ENCODE data around the gene CTDP1. TPM values are rescaled to one million over a fixed set of nuclear protein-coding genes. Genes with fewer than 3 reads are reported as not detected.

Gene CTDP1
- total RNA-seq, 1 experiment from 2014 or later = 31.7 TPM

DNA sequence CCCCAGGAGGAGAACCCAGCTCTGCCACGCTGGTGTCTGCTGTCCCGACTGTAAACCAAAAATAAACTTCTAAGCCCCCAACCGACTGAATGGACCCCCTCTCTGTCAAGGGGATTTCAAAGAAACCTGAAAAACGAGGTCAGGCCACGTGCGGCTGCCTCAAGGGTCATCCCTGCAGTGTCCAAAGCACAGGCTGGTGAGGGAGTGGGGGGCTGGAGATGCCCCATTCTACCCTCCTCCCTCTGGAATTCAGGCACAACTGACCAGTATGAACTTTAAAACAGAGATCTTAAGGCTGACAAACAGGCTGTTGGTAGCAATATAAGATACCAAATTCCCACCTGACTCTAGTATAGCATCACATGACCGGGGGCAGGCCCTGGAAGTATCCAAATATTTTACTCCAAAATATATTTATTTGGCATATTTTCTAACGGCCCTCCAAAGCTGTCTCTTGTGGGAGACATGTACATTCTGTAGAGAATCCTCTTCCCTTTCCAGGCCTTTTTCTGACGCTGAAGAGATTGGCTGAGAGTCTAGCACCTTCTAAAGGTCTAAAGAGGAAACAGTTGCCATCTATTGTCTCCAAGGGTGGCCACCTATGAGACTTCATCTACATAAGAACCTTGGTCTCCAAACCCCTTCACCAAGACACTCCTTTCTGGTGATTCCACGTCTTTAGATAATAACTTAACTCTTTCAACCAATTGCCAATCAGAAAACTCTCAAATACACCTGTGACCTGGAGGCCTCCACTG, 40.4 kb upstream of the CTDP1 start:
- TF ChIP-seq CTCF (conservative IDR thresholded peaks at IDR 0.05; ENCODE audit: low read depth, low read length) (no peak), EZH2 (IDR thresholded peaks at IDR 0.05; ENCODE audit: low read length, unreplicated experiment) (no peak), EZH2phosphoT487 (IDR thresholded peaks at IDR 0.05; ENCODE audit: borderline replicate concordance, low read length) (no peak)
- H3K4me3 ChIP-seq (ENCODE audit: low read length) = no peak overlapping the region
- H2AFZ ChIP-seq (ENCODE audit: low read length) = no peak overlapping the region
- ATAC-seq = no peak
- no peak overlapping the region for H3K4me2 ChIP-seq (ENCODE audit: low read length)
- H3K9ac ChIP-seq (ENCODE audit: low read length) = no peak overlapping the region
- H3K27me3 ChIP-seq (ENCODE audit: low read length) = no peaks in the 10 kb centered on the region
- H3K9me3 ChIP-seq (ENCODE audit: low read length) = no peaks in the 10 kb centered on the region
- ChIA-PET CTCF (no interaction called here), POLR2A (ENCODE audit: unreplicated experiment) (no interaction called here)
- intact Hi-C loops (cut with micrococcal nuclease) = no loop called here
- H3K4me1 ChIP-seq (ENCODE audit: insufficient read depth, low read length) = no peaks in the 10 kb centered on the region
- no peaks in the 10 kb centered on the region for H3K9me2 ChIP-seq (replicated peaks; ENCODE audit: low read length)
- H3K79me2 ChIP-seq (ENCODE audit: low read length) = no peaks in the 10 kb centered on the region
- no peaks in the 10 kb centered on the region for H4K20me1 ChIP-seq (ENCODE audit: low read length)
- BruUV-seq (replicated peaks) = no TSS peak
- H3F3A ChIP-seq (ENCODE audit: low read length, unreplicated experiment) = no peaks in the 10 kb centered on the region
- no peak for DNase-seq
- H3K27ac ChIP-seq (ENCODE audit: low read length) = no peak overlapping the region
- H3K36me3 ChIP-seq (ENCODE audit: low read depth, low read length) = no peaks in the 10 kb centered on the region

DNA sequence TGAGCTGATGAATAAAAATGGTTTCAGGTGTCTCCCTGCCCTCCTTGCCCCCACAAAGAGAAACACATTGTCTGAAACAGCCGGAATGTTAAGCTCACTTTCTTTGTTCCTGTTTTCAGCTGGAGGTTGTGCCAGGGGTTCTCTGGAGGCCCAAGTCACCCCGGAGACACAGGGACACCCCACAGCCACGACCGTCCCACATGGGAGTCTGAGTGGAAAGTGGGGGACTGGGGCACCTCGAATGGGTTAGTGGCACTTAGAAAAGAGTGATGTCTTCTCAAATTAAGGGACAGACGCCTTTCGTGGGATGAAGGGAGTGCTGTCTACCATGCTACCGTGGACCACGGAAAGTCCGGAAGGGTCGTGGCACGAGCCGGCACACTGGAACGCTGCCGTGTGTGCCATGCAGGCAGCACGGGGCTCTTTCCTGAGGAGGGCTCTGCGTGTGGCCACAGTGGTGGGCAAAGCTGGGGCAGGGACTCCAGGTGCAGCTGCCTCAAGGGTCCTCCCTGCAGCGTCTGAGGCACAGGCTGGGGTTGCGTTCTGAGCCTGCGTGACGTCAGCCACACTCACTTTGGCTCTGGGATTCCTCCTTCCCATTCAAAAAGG, 39.4 kb upstream of the CTDP1 start:
- H4K20me1 ChIP-seq (ENCODE audit: low read length) = no peaks in the 10 kb centered on the region
- DNase-seq (no peak), ATAC-seq (no peak)
- no peaks in the 10 kb centered on the region for H3K9me2 ChIP-seq (replicated peaks; ENCODE audit: low read length)
- no peaks in the 10 kb centered on the region for H3K9me3 ChIP-seq (ENCODE audit: low read length)
- ChIA-PET POLR2A (ENCODE audit: unreplicated experiment) (no interaction called here), CTCF (no interaction called here)
- no peak overlapping the region for H2AFZ ChIP-seq (ENCODE audit: low read length)
- no peaks in the 10 kb centered on the region for H3K36me3 ChIP-seq (ENCODE audit: low read depth, low read length)
- H3K79me2 ChIP-seq (ENCODE audit: low read length) = no peaks in the 10 kb centered on the region
- H3K4me1 ChIP-seq (ENCODE audit: insufficient read depth, low read length) = no peaks in the 10 kb centered on the region
- intact Hi-C loops (cut with micrococcal nuclease) = loop anchor here (10.0 kb wide), 1 partner anchor 1875 kb away; no protein-coding TSS in a partner anchor
- H3F3A ChIP-seq (ENCODE audit: low read length, unreplicated experiment) = no peaks in the 10 kb centered on the region
- no TSS peak for BruUV-seq (replicated peaks)
- no peak overlapping the region for H3K27ac ChIP-seq (ENCODE audit: low read length)
- H3K27me3 ChIP-seq (ENCODE audit: low read length) = no peaks in the 10 kb centered on the region
- H3K4me3 ChIP-seq (ENCODE audit: low read length) = no peak overlapping the region
- H3K4me2 ChIP-seq (ENCODE audit: low read length) = no peak overlapping the region
- no peak overlapping the region for H3K9ac ChIP-seq (ENCODE audit: low read length)
- TF ChIP-seq CTCF (conservative IDR thresholded peaks at IDR 0.05; ENCODE audit: low read depth, low read length) = no peak
- TF ChIP-seq EZH2 (IDR thresholded peaks at IDR 0.05; ENCODE audit: low read length, unreplicated experiment) = no peak
- no peak for TF ChIP-seq EZH2phosphoT487 (IDR thresholded peaks at IDR 0.05; ENCODE audit: borderline replicate concordance, low read length)

DNA sequence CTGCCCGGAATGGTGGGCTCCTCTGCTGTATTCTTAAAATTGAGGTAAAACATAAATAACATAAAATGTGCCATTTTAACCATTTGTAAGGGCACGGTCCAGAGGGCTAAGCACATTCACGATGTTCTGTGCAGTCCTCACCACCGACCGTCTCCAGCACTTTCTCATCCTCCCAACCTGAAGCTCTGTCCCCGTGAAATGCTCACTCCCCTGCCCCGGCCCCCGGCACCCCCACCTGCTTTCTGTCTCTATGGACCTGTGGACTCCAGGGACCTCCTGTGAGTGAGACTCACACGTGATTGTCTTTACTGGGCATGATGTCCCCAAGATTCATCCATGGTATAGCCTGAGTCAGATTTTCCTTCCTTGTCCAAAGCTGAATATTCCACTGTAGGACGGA, 38.7 kb upstream of the CTDP1 start:
- no peak for TF ChIP-seq EZH2phosphoT487 (IDR thresholded peaks at IDR 0.05; ENCODE audit: borderline replicate concordance, low read length)
- TF ChIP-seq CTCF (conservative IDR thresholded peaks at IDR 0.05; ENCODE audit: low read depth, low read length) = no peak
- no peak for TF ChIP-seq EZH2 (IDR thresholded peaks at IDR 0.05; ENCODE audit: low read length, unreplicated experiment)
- no peaks in the 10 kb centered on the region for H3K9me3 ChIP-seq (ENCODE audit: low read length)
- no peak overlapping the region for H3K9ac ChIP-seq (ENCODE audit: low read length)
- no peaks in the 10 kb centered on the region for H3K9me2 ChIP-seq (replicated peaks; ENCODE audit: low read length)
- BruUV-seq (replicated peaks) = no TSS peak
- H3K27me3 ChIP-seq (ENCODE audit: low read length) = no peaks in the 10 kb centered on the region
- no peak overlapping the region for H3K4me2 ChIP-seq (ENCODE audit: low read length)
- H4K20me1 ChIP-seq (ENCODE audit: low read length) = no peaks in the 10 kb centered on the region
- DNase-seq (no peak), ATAC-seq (no peak)
- H3K36me3 ChIP-seq (ENCODE audit: low read depth, low read length) = no peaks in the 10 kb centered on the region
- no peaks in the 10 kb centered on the region for H3K79me2 ChIP-seq (ENCODE audit: low read length)
- POLR2A ChIA-PET (ENCODE audit: unreplicated experiment) = no interaction called here
- H3K4me3 ChIP-seq (ENCODE audit: low read length) = no peak overlapping the region
- H2AFZ ChIP-seq (ENCODE audit: low read length) = no peak overlapping the region
- intact Hi-C loops (cut with micrococcal nuclease) = loop anchor here (10.0 kb wide), 1 partner anchor 1876 kb away; no protein-coding TSS in a partner anchor
- CTCF ChIA-PET = no interaction called here
- no peak overlapping the region for H3K27ac ChIP-seq (ENCODE audit: low read length)
- no peaks in the 10 kb centered on the region for H3F3A ChIP-seq (ENCODE audit: low read length, unreplicated experiment)
- no peaks in the 10 kb centered on the region for H3K4me1 ChIP-seq (ENCODE audit: insufficient read depth, low read length)
